ENCODE measurements around the gene PUDP.
"Not testable (repeated sequence)": the region's sequence is repeated elsewhere in the genome, so short reads cannot be mapped to it uniquely, and the experiment has no call there.

PUDP gene

DNA sequence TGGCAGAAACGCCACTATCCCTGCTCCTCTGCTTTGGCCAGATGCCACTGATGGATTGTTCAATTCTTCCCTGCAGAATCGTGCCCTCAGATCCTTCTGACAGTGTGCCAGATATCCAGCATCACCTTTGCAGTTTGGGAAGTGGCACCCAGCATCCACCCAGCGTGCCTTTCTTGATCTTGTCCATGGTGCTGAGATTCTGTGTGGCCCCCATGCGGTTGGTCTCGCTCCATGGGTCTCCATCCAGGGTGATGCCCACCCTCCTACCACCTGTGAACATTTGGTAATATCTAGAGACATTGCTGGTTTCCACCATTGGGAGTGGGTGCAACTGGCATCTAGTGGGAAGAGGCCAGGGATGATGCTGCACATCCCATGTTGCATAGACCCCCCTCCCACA is 121.6 kb downstream of the PUDP start:
- not testable (repeated sequence) for DNase-seq (ENCODE audit: low read depth)

DNA sequence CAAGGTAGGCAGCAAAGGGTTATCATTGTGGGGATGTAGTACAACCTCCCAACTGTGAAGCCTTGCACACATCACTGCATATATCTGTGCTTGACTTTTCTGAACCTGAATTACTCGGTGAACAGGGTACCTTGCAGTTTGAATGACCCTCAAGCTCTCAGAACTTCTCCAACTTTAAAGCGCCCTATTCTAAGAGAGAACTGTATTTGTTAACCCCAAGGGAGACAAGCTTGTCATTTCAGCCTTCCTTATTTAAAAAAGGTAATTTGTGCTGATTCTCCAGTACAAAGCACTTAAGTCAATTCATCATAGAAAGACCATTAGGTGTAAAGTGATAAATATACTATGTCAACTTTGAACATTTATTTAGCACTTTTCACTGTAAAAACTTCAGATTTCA is 122.5 kb downstream of the PUDP start:
- no peak for DNase-seq (ENCODE audit: low read depth)

DNA sequence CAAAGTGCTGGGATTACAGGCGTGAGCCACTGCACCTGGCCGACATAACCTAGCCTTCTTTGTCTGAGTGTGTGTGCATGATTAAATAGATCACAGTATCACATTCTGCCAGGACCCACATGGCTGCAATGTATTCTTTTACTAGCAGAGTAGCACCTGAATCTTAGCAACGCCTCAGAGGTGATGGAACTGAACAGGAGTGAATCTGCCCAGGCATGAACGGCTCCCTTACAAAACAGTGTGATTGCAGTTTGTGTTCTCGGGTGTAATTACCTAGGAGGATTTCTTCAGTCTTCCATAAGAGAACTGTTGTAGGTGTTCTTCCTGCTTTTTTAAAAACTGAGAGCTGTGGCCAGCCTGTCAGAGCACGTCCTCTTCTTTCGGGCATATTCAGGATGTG is 123.1 kb downstream of the PUDP start:
- DNase-seq (ENCODE audit: low read depth) = no peak

DNA sequence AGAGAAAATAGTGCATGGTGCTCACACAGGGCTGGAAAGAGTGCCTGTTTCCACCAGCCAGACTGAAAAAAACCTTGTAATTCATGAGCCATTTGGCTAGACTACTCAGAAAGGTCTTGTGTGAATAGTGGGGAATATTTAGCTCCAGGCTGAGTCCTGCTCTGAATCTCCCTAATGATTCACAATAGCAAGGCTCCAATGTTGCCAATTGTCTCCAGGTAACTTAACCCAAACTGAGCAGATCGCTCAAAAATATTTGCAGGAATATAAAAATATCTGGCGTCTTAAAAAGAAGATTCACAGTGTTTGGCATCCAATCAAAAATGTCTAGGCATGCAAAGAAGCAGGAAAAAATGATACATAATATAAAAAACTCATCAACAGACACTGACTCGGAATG is 125.0 kb downstream of the PUDP start:
- not testable (repeated sequence) for DNase-seq (ENCODE audit: low read depth)

DNA sequence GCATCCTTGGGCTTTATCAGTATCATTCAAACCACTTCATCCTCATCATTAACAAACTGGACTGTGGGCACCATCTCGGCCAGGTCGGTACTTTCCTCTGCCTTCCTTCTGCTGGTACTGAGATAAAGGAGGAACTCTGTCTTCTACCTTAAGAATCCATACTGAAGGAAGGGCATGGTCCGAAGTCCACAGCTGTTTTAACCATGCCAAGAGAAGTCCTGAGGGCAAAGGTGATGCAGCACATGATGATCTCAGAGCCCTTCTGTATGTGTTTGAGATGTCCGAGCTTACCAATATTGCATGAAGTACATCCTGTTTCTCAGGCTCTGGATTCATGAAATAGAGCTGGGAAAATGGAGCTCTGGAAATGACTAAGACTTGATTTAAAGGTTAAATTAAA is 126.0 kb downstream of the PUDP start:
- DNase-seq (ENCODE audit: low read depth) = no peak

DNA sequence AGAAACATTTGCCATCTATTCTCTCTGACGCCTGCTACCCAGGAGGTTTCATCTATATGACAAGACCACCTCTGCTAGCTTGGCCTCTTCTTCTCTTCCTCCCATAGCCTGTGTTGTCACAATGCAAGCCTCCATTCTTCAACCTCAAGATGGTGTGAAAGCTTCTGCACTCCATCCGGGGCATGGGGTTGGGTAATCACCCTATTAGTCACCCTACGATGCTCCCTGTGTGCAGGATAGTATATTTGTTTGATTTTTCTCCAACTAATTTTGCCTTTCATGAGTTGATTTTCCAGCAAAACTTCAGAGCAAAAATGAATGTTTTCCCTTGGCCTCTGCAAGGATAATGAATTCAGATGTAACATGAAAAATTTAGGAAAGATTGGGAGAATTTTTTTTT is 128.4 kb downstream of the PUDP start:
- DNase-seq (ENCODE audit: low read depth) = no peak

DNA sequence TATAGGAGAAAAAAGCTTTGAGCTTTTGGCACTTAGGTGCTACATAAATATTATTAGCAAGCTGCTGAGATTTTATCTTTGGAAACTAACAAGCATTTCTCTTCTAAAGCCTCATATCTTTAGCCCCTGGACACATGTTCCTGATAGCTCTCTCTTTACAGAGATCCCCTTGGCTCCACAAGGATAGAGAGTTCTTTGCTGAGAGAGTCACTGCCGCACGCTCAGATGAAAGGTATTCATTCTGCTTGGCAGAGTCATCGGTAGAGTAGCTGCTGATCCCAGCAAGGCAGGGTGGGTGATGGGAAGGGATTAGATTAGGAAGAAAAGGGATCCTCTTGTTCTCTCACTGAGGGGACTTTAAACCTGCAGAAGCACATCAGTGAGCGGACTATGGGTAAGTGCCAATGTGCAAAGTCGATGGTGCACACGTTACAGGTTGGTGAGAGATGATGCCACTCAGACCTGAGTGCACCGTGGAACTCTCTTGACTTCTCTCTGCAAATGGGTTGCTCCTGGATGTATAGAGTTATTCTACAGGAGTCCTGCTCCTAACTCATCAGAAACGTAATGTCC is 135.6 kb downstream of the PUDP start:
- DNase-seq (ENCODE audit: low read depth) = not testable (repeated sequence)

DNA sequence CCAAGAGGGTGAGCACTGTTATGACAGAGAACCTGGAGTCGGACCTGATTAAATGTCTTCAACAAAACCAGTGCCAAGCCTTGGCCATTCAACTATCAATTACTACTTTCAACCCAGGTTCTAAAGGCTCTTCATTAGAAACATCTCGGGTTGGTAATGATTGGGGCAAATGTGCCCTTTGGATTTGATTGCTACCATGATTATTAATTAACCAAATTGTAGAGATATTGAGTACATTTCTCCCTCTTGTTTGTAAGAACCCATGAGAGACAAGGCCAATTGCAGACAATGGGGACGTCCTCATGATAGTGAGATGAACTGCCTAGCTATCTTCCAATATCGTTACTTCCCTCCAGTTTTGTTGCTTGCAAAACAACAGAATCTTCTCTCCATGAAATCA is 137.1 kb downstream of the PUDP start:
- DNase-seq (ENCODE audit: low read depth) = not testable (repeated sequence)

DNA sequence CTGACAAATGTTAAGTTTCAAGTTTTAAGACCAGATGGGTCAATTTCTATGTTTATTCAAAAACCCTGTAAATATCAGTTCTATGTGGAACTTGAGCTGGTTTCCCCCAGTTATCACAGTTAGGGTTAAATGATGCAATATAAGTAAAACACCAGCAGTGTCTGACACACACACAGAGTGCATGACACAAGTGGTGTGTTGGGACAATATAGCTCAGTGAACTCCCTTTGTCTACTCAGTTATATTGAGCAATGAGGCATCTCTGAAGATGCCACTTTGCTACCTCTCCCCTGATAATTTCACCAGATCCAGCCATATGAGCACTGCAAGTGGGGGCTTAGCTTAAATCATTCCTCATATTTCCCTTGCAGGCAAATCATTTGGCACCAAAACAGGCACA is 140.6 kb downstream of the PUDP start:
- not testable (repeated sequence) for DNase-seq (ENCODE audit: low read depth)
